ENCODE results near the gene AMBRA1.
"Not testable (repeated sequence)": the region's sequence is repeated elsewhere in the genome, so short reads cannot be mapped to it uniquely, and the experiment has no call there.

Gene AMBRA1

DNA sequence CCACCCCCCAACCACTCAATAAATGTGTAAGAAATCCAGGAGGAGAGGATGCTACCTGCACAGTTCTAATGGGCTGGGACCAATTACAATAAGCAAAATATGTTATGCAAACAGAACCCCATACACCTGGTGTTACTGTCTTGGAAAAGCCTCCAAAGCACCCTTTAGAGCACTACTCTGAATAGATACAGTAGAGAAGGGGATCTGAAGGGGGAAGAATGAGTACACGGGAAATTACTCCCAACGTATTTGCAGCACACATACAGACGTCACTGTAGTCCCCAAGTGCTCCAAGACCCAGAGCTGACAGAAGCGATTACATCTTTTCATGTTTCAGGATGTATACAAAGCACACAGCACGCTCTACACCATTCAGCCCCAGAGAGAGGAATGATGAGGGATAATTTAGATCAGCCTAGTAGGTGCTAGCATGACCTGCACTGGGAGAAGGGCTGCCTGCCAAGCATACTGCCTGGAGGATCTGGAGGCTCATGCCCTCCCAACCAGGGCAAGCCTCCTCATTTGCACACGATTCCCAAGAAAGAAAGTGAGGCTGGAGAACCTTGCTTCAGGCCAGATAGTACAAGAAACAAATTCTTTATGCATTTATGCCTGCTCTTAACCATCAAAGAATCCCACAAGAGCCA lies 63.8 kb downstream of the AMBRA1 start:
- no peak for DNase-seq (ENCODE audit: low read depth)

- peak; percentile 56 for DNase-seq (ENCODE audit: low read depth)
Observed at GRCh38 chr11:46529095-46529905, 64.5 kb downstream of the AMBRA1 start.

- DNase-seq (ENCODE audit: low read depth): no peak
Observed at GRCh38 chr11:46528445-46529094, 65.3 kb downstream of the AMBRA1 start.

DNA sequence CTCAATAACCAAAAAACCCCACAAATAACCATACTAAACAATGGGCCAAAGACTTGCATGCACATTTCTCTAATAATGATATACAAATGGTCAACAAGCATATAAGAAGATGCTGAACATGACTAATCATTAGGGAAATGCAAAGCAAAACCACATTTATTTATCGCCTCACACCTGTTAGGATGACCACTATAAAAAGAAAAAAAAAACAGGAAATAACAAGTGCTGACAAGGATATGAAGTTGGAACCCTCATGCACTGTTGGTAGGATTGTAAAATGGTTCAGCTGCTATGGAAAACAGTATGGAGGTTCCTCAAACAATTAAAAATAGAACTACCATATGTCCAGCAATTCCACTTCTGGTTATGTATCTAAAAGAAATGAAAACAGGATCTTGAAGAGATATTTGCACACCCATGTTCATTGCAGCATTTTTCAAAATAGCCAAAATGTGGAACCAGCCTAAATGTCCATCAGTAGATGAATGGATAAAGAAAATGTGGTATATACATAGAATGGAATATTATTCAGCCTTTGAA lies 66.2 kb downstream of the AMBRA1 start:
- DNase-seq (ENCODE audit: low read depth): no peak

DNA sequence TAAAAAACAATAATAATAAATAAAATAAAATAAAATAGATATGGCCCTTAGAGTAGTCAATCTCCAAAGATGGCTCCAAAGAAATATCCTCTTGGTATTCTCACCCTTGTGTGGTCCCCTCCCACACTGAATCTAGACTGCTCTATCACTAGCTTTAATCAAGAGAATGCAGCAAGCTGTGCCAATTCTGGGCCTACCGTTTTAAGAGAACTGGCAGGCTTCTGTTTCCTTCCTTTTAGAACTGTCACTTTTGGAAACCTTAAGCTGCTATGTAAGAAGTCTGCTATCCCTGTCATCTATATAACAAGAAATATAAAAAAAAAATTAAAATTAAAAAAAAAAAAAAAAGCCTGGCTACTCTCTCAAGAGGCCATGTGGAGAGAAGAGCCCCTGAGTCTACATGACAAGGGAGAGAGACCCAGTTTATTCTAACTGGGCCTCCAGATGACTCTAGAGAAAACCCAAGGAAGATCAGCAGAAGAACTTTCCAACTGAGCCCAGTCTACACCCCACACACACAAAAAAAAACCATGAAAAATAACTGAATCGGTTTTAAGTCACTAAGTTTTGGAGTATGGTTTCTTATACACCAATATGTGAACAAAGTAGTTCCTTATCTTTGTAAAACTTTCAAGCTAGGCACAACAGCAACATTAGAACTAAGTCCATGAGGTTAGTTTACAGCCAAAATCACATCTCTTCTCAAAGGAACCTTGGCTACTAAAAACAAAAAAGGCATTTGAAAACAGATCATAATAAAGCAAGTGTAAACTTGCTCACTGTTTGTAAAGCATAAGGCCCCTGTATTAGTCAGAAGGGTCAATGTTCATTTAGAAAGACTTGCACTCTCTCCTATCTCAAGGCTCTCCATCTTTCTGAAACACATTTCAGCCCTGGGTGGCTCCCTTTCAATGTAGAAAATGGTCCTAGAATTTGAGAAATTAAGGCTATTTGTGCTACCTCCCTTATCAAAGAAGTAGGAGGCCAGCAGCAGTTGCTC lies 67.3 kb downstream of the AMBRA1 start:
- DNase-seq (ENCODE audit: low read depth): no peak

DNA sequence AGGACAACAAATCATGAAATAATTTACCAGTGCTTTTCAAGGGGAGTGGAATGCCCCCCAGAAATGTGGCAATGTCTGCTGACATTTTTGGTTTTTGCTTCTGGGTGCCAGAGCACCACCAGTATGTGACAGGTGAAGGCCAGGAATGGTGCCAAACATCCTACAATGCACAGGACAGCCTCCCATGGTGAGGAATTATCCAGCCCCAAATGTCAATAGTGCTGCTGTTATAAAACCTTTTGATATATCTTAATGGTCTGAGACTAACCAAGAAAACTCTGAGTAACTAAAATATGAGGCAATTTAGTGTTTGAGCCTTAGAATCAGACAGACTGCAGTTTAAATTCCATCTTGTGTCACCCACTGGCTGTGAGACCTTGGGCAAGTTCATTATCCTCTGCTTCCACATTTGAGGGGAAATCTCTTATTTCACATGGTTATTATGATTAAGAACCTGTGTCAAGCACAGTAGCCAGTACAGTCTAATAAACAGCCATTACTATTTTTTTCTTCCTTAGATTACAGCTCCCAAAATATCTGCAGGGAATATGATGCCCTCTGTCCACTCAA lies 69.5 kb downstream of the AMBRA1 start:
- no peak for DNase-seq (ENCODE audit: low read depth)

DNA sequence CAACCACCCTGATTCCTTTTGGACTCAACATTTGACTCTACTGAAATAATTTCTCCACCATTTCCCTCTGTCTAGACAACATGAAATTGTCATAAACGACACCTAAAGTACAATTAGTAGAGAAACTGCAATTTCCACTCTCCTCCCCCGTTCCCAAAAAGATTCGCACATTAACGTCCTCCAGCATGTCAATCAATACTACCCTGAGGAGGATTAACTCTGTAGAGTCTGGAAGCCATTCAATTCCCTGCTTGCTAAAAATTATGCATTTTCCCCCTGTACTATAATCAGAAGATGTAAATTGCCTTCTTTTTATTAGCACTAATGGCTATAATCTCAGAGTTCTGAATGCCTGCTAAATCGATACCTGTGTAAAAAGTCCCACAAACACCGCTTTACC lies 70.5 kb downstream of the AMBRA1 start:
- DNase-seq (ENCODE audit: low read depth): no peak

DNA sequence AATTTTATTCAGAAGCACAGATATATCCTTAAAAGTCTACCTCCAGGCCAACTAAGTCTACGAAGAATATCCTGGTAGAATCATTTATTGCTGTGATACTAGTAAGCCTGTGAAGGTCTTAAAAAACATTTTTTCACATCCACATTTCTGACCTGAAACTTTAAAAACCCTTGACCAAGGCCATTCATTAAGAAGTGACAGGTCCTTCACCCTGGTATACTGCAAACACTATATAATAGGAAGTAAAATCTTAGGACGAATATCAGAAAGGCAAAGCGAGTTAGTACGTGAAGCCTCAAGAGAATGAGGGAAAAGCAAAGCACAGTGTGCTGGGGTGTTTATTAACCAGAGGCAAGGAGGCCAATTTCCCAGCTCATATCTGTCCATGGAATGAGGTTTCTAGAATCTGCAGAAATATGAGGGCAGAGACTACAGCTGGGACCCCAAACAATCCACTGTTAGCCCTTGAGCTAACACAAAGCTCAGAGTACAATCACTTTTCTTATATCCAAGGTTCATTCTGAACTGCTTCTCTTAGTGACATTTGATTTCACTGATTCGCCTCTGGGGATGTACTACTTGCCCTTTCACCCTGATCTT lies 71.0 kb downstream of the AMBRA1 start:
- DNase-seq (ENCODE audit: low read depth): no peak

- no peak for DNase-seq (ENCODE audit: low read depth)
Observed at GRCh38 chr11:46521961-46522681, 71.7 kb downstream of the AMBRA1 start.

GRCh38 chr11:46520971-46521745 lies 72.7 kb downstream of the AMBRA1 start:
- no peak for DNase-seq (ENCODE audit: low read depth)

DNA sequence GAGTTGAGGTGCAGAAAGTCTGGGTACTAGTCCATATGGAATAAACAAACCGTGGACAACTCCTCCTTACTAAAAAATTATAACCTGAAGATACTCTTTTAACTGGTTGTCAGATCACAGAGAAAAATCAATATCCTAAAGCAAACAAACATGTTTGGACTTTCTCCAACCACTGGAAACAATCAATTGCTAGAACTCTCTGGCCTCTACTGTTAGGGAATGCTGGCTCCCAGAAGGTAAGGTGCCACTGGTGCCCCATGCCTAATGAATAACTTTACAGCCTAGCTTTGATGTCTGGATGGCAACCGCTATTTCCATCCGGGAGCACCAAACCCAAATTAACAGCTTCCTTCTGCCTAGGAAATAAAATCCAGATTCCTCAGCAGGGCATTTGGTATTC lies 74.5 kb downstream of the AMBRA1 start:
- DNase-seq (ENCODE audit: low read depth): no peak

DNA sequence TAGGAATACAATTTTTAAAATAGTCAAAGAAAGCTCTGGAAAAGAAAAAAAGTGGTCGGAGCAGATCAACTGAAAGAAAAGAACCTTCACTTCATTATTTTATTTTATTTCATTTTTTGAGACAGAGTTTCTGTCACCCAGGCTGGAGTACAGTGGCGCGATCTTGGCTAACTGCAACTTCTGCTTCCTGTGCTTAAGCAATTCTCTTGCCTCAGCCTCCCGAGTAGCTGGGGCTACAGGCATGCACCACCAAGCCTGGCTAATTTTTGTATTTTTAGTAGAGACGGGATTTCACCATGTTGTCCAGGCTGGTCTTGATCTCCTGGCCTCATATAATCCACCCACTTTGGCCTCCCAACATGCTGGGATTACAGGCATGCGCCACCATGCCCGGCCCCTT lies 74.9 kb downstream of the AMBRA1 start:
- not testable (repeated sequence) for DNase-seq (ENCODE audit: low read depth)

DNA sequence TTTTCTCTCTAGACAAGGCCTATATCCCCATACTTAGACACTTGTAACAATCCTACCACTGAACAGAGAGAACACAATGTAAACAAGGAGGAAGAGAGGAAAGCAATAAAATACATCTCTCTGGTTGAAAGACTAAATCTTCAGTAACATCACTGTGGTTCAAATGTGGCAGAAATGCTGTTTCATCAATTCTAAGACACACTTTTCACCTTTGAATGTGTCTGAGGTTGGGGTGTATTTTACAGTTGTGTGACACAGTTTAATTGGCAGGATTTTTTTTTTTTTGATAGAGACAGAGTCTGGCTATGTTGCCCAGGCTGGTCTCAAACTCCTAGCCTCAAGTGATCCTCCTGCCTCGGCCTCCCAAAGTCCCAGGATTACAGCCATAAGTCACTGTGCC lies 79.5 kb downstream of the AMBRA1 start:
- no peak for DNase-seq (ENCODE audit: low read depth)

- DNase-seq (ENCODE audit: low read depth): no peak
Observed at GRCh38 chr11:46513934-46514342, 79.9 kb downstream of the AMBRA1 start.

DNA sequence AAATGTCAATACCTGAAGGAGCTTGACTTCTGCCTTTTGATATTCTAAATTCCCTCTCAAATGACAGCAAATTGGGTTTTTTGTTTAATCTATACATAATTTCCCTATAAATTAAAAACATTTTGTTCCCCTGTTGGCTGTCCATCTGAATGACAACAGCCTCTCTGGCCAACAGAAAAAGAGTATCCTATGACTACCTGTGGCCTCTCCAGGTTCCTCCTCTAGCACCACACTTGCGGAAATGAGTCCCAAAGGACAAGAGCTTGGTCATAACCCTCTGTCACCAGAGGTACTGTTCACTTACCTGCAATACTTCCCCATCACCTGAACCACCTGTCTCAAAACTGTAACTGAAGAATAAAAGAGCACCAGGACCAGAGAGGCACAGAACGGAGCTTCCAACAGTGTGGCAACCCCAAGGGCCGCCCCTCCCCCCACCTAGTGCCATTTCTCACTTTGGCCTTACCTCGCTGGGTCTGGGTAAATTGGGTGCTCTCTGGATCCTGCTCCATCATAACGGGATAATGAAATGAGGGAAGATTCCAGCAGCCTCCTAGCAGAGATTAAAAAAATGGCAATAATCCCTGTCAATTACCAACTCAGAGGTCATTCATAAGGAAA lies 81.5 kb downstream of the AMBRA1 start:
- DNase-seq (ENCODE audit: low read depth): no peak

GRCh38 chr11:46511342-46511741 lies 82.5 kb downstream of the AMBRA1 start:
- no peak for DNase-seq (ENCODE audit: low read depth)

DNA sequence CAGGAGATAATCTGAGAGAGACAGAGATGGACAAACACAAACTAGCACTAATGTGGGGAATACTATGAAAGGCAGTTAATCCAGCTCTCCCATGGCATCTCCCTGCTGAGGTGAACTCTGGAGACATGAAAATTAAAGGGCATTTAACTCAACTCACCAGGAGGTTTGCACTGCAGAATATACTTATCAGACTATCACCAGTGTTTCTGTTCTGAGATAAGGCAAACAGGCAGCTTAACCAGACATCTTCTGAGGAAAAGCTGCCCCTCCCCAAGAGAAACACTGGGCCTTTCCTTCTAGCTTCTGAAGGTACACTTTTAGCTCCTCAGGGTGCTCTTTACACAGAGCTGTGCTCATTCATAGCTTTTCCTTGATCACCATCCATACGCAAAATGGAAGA lies 85.5 kb downstream of the AMBRA1 start:
- no peak for DNase-seq (ENCODE audit: low read depth)

- no peak for DNase-seq (ENCODE audit: low read depth)
Observed at GRCh38 chr11:46506483-46506791, 87.4 kb downstream of the AMBRA1 start.
